Spleen (tissue), 11 donors: ENCODE data around the gene CRACR2A. TPM values are rescaled to one million over a fixed set of nuclear protein-coding genes. Genes with fewer than 3 reads are reported as not detected.

Experiments used
- DNase-seq: peaks from one replicate; pipeline ENCODE4 v3.0.0-alpha.2; 2020
- H3K27ac ChIP-seq, 8 donors: fragments of 200-600 bp; sonication (generic) in 7 of 8; 1 replicate in 4 of 8; 2 replicates in 4 of 8; pipeline versions ENCODE4 v1.5.0 to v1.8.0; 2016 to 2021; ENCODE audit warnings: inconsistent platforms in 4 of 8, mild to moderate bottlenecking in 4 of 8, moderate library complexity in 1 of 8
- H3K27me3 ChIP-seq, 7 donors: fragments of 200-600 bp; sonication (generic) in 6 of 7; replicated peaks in 1 of 7; 1 replicate in 4 of 7; 2 replicates in 3 of 7; pipeline versions ENCODE4 v1.5.0 to v1.8.0; 2016 to 2021; ENCODE audit warnings: inconsistent platforms in 3 of 7, mild to moderate bottlenecking in 1 of 7
- H3K36me3 ChIP-seq, 6 donors: fragments of 200-600 bp; sonication (generic) in 5 of 6; 1 replicate in 4 of 6; 2 replicates in 2 of 6; pipeline versions ENCODE4 v1.5.0 to v1.8.0; 2016 to 2021; ENCODE audit warnings: inconsistent platforms in 2 of 6
- H3K4me1 ChIP-seq, 6 donors: fragments of 200-600 bp; sonication (generic) in 5 of 6; 1 replicate in 3 of 6; 2 replicates in 3 of 6; pipeline versions ENCODE4 v1.5.0 to v1.8.0; 2016 to 2021; ENCODE audit warnings: inconsistent platforms in 3 of 6
- H3K4me3 ChIP-seq, 8 donors: fragments of 200-600 bp; sonication (generic) in 7 of 8; 1 replicate in 4 of 8; 2 replicates in 4 of 8; pipeline versions ENCODE4 v1.5.0 to v1.8.0; 2016 to 2021; ENCODE audit warnings: inconsistent platforms in 4 of 8, mild to moderate bottlenecking in 4 of 8, moderate library complexity in 2 of 8
- H3K9me3 ChIP-seq, 8 donors: fragments of 200-600 bp; sonication (generic) in 7 of 8; 1 replicate in 4 of 8; 2 replicates in 4 of 8; pipeline versions ENCODE4 v1.5.0 to v1.8.0; 2016 to 2021; ENCODE audit warnings: inconsistent platforms in 4 of 8
- CTCF ChIP-seq, 11 experiments: fragments of 200-600 bp in 7 of 11; fragments of 450-650 bp in 4 of 11; sonication (generic) in 4 of 11; IDR thresholded peaks in 8 of 11; conservative IDR thresholded peaks in 3 of 11; 1 replicate in 7 of 11; 2 replicates in 4 of 11; pipeline versions ENCODE4 v1.4.0 to v1.8.0; 2016 to 2021; ENCODE audit warnings: antibody characterized with exemption in 11 of 11, inconsistent platforms in 4 of 11, mild to moderate bottlenecking in 1 of 11
- POLR2A ChIP-seq, 3 donors: fragments of 450-650 bp; IDR thresholded peaks; one replicate each; pipeline ENCODE4 v1.5.1; 2017; ENCODE audit warnings: antibody characterized with exemption in 3 of 3, mild to moderate bottlenecking in 1 of 3
- POLR2AphosphoS5 ChIP-seq, 3 donors: sonication (generic); formaldehyde crosslinking; IDR thresholded peaks; one replicate each; pipeline ENCODE4 v1.5.1; 2017; ENCODE audit warnings: antibody characterized with exemption in 3 of 3
- WGBS, 5 donors: extraction: QIAGEN DNeasy Blood & Tissue Kit in 3 of 5; methylation state at CpG; one replicate each; pipeline versions ENCODE4 v1.1.5 to v1.1.7; 2013 to 2018; 5-methylcytosine and 5-hydroxymethylcytosine counted together
- intact Hi-C: fragments of 100-400 bp; cut with DNase I; formaldehyde crosslinking; loops from one replicate; pipeline ENCODE4 v1.15.0; 2023; ENCODE audit warnings: low total_unique reads
- polyA plus RNA-seq, 3 donors: library from polyadenylated mRNA; stranded (reverse); fragments of 200-250 nt; gene quantifications; one replicate each; pipeline ENCODE4 v1.2.1, GENCODE V29; 2013
- total RNA-seq, 7 donors: library from RNA; depleted of rRNA in 3 of 7; stranded (reverse); fragments of >200 nt in 3 of 7; fragmentation: NEBNext Ultra II Directional in 4 of 7; extraction: Animal tissue kit (Norgen Biotek cat#: 25700) in 4 of 7; gene quantifications; one replicate each; pipeline versions ENCODE4 v1.1.0 to v1.2.1, GENCODE V29; 2016 to 2021
- donor health status: healthy with polysubstance abuse.
- donor health status: DM: no; HTN: no; CAD: no; lungs with moderate emphysema.
- donor health status: DM: no; HTN: no; CAD: no.
- donor health status: Bipolar disorder and iron deficiency.
- donor health status: healthy.
- donor health status: DM: no; HTN: no; CAD: no.
- donor health status: DM: yes; HTN: yes; CAD: no.

CRACR2A gene
- total and polyA plus RNA-seq, 10 donors, result 3.3 to 27.6 (median 21.1) TPM

DNA sequence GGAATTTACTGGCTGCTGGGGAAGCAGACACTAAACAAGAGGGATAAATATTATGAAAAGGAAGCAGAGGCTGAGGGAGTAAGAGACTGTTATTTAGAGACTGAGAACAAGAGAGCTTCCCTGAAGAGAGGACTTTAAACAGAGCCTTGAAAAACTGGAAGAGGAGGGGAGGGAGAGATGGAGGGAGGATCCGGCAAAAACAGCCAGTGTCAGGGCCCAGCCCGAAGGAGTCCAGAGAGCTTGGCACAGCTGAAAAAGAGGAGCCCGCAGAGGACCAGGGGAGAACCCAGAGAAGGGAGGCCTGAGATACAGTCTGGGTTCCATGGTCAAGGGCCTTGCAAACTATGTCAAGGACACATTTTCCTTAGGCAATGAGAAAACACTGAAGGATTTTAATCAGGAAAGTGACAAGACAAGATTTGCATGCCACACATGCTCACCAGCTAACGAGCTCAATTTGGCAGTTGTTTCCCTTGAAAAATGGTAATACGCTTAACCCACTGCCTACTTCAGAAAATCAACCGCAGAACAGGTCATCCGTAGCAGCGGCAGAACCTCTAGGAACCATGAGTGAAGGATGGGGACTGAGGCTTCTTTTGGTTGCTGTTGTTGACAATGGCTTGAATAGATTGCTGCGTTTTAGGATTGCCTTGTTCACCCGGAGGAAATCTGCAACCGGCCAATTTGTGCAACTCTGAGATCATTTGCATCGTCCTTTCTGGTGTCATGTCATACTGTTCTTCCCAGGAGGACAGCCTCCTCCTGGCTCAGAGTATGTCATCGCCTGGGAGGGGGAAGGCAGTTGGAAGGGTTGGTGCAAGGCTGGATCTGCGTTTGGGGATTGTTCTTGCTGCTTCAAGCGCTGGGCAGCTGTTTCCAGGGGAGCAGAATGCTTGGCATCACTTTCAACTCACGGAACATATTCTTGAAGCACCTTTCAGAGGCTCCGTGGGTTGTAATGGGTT is 153.7 kb downstream of the CRACR2A start:
- WGBS, 5 donors, result 81 to 88% (median 84%) methylated on average over 16 to 17 of the region's 17 CpGs
- TF ChIP-seq POLR2AphosphoS5 (IDR thresholded peaks at IDR 0.05) (no peak), CTCF (IDR thresholded peaks at IDR 0.05 in 8 of 11, conservative IDR thresholded peaks at IDR 0.05 in 3 of 11) (no peak), POLR2A (IDR thresholded peaks at IDR 0.05) (no peak)
- Histone ChIP-seq H3K4me1 (peaks cover 0 to 2% (median 0%) of the 10 kb centered on the region in 6 donors), H3K4me3 (no peak overlapping the region), H3K9me3 (no peaks in the 10 kb centered on the region), H3K27me3 (peaks cover 0 to 6% (median 0%) of the 10 kb centered on the region in 7 donors), H3K27ac (no peak overlapping the region), H3K36me3 (no peaks in the 10 kb centered on the region)
- peak; percentile 35 for DNase-seq
- intact Hi-C loops, result no loop called here

DNA sequence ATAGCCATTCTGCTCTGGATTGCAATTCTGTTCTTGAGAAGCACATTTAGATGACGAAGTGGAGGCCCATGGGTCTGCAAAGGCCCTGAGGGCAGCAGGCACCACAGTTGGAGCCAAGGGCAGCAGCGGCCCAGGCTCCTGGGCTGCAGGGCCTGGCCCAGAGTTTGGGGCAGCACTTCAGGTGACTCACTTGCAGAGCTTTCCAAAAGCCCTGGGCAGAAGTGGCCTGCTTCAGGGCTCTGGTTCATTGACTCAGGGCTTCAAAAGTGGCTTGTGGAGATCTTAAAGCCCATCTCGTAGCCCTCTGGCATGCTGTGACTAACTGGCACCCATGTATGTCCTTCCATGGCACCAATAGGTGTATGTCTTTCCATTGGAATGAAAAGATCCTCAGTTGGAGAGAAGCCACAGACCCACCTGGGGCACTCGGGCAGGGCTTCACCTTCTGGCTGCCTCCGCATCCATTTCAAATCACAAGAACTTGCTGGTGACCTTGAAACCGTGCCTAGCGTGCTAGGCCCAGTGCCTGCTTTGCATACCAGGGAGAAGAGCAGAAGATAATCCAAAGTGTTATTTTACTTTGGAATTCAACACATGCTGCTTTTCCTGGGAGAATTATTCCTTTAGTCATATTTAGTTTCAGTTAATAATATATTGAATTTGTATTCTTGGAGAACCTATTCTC is 155.2 kb downstream of the CRACR2A start:
- DNase-seq, result peak; percentile 41
- TF ChIP-seq POLR2A (IDR thresholded peaks at IDR 0.05) (no peak), POLR2AphosphoS5 (IDR thresholded peaks at IDR 0.05) (no peak), CTCF (IDR thresholded peaks at IDR 0.05 in 8 of 11, conservative IDR thresholded peaks at IDR 0.05 in 3 of 11) (no peak)
- H3K27ac ChIP-seq, result no peak overlapping the region
- H3K9me3 ChIP-seq, result no peaks in the 10 kb centered on the region
- no peaks in the 10 kb centered on the region for H3K4me1 ChIP-seq
- WGBS, 5 donors, result 74 to 95% (median 86%) methylated on average over 7 of the region's 7 CpGs
- intact Hi-C loops, result no loop called here
- H3K4me3 ChIP-seq, result no peak overlapping the region
- H3K36me3 ChIP-seq, result no peaks in the 10 kb centered on the region
- peaks cover 0 to 6% (median 0%) of the 10 kb centered on the region in 7 donors for H3K27me3 ChIP-seq

DNA sequence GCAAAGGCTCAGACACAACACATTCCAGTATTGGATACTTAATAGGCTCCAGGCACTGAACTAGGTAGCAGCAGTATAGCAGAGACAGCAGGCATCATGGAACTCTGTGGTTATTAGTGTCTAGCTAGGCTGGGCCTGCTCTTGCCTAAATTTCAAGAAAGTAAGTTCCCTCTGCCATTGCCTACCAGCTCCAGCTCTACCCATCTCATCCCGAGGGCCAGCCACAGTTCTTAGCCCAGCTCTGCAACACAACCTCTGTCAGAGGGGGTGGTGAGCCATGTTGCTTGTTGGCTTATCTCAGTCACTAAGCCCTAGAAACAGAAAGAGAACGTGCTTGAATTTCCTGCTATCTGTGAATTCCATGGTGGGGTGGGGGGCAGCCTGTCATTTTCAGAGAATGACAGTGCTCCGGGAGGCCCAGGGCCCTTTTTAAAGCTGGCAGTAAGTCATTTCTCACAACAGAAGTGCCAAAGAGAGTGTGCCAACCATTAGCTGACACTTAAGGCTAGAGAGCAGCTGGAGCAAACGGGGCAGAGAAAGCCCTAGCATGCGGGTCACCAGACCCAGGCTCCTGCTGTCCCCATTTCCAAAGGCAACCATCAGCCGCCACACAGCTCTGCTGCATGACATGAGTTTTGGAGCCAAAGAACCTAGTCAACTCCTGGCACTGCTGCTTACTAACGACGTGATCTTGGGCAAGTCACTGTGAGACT is 156.1 kb downstream of the CRACR2A start:
- Histone ChIP-seq H3K9me3 (no peaks in the 10 kb centered on the region), H3K4me3 (no peak overlapping the region), H3K4me1 (no peaks in the 10 kb centered on the region), H3K36me3 (no peaks in the 10 kb centered on the region), H3K27ac (no peak overlapping the region), H3K27me3 (peaks cover 0 to 6% (median 0%) of the 10 kb centered on the region in 7 donors)
- 85 to 96% (median 90%) methylated on average over 8 of the region's 8 CpGs for WGBS, 5 donors
- intact Hi-C loops, result no loop called here
- TF ChIP-seq POLR2A (IDR thresholded peaks at IDR 0.05), result no peak
- no peak for TF ChIP-seq CTCF (IDR thresholded peaks at IDR 0.05 in 8 of 11, conservative IDR thresholded peaks at IDR 0.05 in 3 of 11)
- TF ChIP-seq POLR2AphosphoS5 (IDR thresholded peaks at IDR 0.05), result no peak
- peak; percentile 45 for DNase-seq
